ENCODE results near the gene MAPRE2. TPM values are rescaled to one million over a fixed set of nuclear protein-coding genes. Genes with fewer than 3 reads are reported as not detected.

Gene MAPRE2
- total and polyA plus RNA-seq, 2 of the 13 experiments (the other 11 are each of a cell fraction or from before 2014, with no cell fraction given) = 34.5 to 67.9 TPM

DNA sequence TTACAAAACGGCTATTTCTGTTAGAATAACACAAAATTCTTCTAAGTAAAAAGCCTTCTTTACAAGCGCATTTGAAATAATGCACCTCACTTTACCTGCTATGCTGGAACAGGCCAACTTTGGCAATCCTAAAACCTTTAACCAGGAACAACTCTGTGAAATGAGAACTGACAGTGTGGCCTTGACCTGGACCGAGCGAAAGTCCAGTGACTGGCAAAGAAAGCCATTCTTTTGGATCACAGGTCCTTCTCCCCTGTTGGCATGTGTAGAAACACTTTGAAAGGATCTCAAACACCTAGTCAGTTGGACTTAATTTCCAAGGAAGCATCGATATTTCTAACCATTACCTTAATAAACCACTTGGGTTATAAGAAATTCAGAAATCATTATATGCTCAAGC is 21.2 kb downstream of the MAPRE2 start (continued):
- TF ChIP-seq SOX13 (IDR thresholded peaks at IDR 0.05) = no peak
- TF ChIP-seq SOX13 (CRISPR knock-in tag; conservative IDR thresholded peaks at IDR 0.05 in 1 of 2, IDR thresholded peaks at IDR 0.05 in 1 of 2) = peak in 1 of 2 experiments; percentile 57; a peak in 1 of 4 replicates
- peak; percentile 39; the same call in 1 of the 2 replicates for TF ChIP-seq ZNF292 (CRISPR knock-in tag; IDR thresholded peaks at IDR 0.05; ENCODE audit: borderline replicate concordance, low read depth)
- TF ChIP-seq NR2F6 (IDR thresholded peaks at IDR 0.05) = peak; percentile 73
- TF ChIP-seq NR2F6 (CRISPR knock-in tag; IDR thresholded peaks at IDR 0.05) = peak; percentile 84
- TF ChIP-seq RARA (CRISPR knock-in tag; IDR thresholded peaks at IDR 0.05) = peak; percentile 57
- no peak for TF ChIP-seq ZNF207 (IDR thresholded peaks at IDR 0.05; ENCODE audit: borderline replicate concordance)
- TF ChIP-seq, protein P1, sequence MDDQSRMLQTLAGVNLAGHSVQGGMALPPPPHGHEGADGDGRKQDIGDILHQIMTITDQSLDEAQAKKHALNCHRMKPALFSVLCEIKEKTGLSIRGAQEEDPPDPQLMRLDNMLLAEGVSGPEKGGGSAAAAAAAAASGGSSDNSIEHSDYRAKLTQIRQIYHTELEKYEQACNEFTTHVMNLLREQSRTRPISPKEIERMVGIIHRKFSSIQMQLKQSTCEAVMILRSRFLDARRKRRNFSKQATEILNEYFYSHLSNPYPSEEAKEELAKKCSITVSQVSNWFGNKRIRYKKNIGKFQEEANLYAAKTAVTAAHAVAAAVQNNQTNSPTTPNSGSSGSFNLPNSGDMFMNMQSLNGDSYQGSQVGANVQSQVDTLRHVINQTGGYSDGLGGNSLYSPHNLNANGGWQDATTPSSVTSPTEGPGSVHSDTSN (CRISPR knock-in tag; IDR thresholded peaks at IDR 0.05; ENCODE audit: borderline replicate concordance) = no peak
- TF ChIP-seq HNF4A (CRISPR knock-in tag; IDR thresholded peaks at IDR 0.05) = peak; percentile 86
- TF ChIP-seq ZNF331 (CRISPR knock-in tag; IDR thresholded peaks at IDR 0.05) = peak; percentile 33; the same call in 1 of the 2 replicates
- no peak for TF ChIP-seq MYNN (CRISPR knock-in tag; IDR thresholded peaks at IDR 0.05; ENCODE audit: low read depth)
- peak; percentile 39; the same call in 1 of the 2 replicates for TF ChIP-seq SAP130 (CRISPR knock-in tag; IDR thresholded peaks at IDR 0.05; ENCODE audit: low read depth)
- no peak for TF ChIP-seq MAZ (IDR thresholded peaks at IDR 0.05; ENCODE audit: borderline replicate concordance, low read depth, low read length)
- no peak for TF ChIP-seq MAZ (CRISPR knock-in tag; IDR thresholded peaks at IDR 0.05; ENCODE audit: low read depth)
- TF ChIP-seq NR2F1 (CRISPR knock-in tag; IDR thresholded peaks at IDR 0.05) = peak; percentile 31 to 32; a peak in 2 of 4 replicates

Measured in HepG2 (cell line).